Glutamatergic neuron (in vitro differentiated cells): ENCODE results near the gene DNER. TPM values are rescaled to one million over a fixed set of nuclear protein-coding genes. Genes with fewer than 3 reads are reported as not detected.

Source experiments
- DNase-seq: peaks from one replicate; pipeline ENCODE4 v3.0.0; 2022
- H3K27ac Mint-ChIP-seq: one replicate; pipeline ENCODE4 v1.8.0; 2020; ENCODE audit warnings: mild to moderate bottlenecking, mixed read lengths, inconsistent platforms; ENCODE audit not compliant: unreplicated experiment
- H3K27me3 Mint-ChIP-seq: one replicate; pipeline ENCODE4 v1.8.0; 2020; ENCODE audit warnings: mild to moderate bottlenecking, moderate library complexity, mixed read lengths, inconsistent platforms; ENCODE audit not compliant: unreplicated experiment
- H3K36me3 Mint-ChIP-seq: one replicate; pipeline ENCODE4 v1.8.0; 2020; ENCODE audit warnings: mild to moderate bottlenecking, mixed read lengths, inconsistent platforms; ENCODE audit not compliant: unreplicated experiment
- H3K4me1 Mint-ChIP-seq: one replicate; pipeline ENCODE4 v1.8.0; 2020; ENCODE audit warnings: mild to moderate bottlenecking, low read depth, mixed read lengths, inconsistent platforms; ENCODE audit not compliant: unreplicated experiment
- H3K4me3 Mint-ChIP-seq: one replicate; pipeline ENCODE4 v1.8.0; 2020; ENCODE audit warnings: mild to moderate bottlenecking, mixed read lengths, inconsistent platforms; ENCODE audit not compliant: unreplicated experiment
- H3K9me3 Mint-ChIP-seq: one replicate; pipeline ENCODE4 v1.8.0; 2020; ENCODE audit warnings: mild to moderate bottlenecking, moderate library complexity, mixed read lengths, inconsistent platforms; ENCODE audit not compliant: unreplicated experiment
- total RNA-seq: library from RNA; stranded (reverse); fragmentation: NEBNext Ultra II Directional; extraction: Animal tissue kit (Norgen Biotek cat#: 25700); gene quantifications from one replicate; pipeline ENCODE4 v1.2.1, GENCODE V29; 2021; ENCODE audit not compliant: unreplicated experiment
- TF ChIP-seq, protein P1 (sequence below): fragments of 200-600 bp; sonication (generic); IDR thresholded peaks from one replicate; pipeline ENCODE4 v1.5.0; 2021; ENCODE audit not compliant: partially characterized antibody, unreplicated experiment

Gene DNER
- total RNA-seq, 1 donor from 2014 or later: 36.0 TPM

DNA sequence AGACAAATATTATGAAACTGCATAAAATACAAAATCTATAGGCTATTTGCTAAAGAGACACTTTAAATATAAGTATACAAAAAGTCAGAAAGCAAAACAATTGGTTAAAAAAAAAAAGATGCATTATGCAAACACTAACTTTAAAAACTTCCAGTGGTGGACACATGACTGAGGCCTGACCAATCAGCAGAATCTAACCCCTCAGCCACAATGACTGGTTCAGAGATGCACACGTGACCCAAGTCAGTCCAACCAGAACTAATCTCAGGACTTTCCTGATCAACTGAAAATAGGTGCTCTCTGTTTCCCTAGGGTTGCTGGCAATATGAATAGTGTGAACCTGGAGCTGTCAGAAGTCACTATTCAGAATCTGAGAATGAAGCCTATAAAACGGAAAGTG, 22.7 kb downstream of the DNER start:
- Mint-ChIP-seq H3K36me3 (peaks cover 8% of the 10 kb centered on the region), H3K9me3 (peaks cover 3% of the 10 kb centered on the region), H3K27ac (no peak overlapping the region), H3K4me3 (no peak overlapping the region), H3K4me1 (no peaks in the 10 kb centered on the region), H3K27me3 (peaks cover 2% of the 10 kb centered on the region)
- no peak for DNase-seq
- TF ChIP-seq, protein P1, sequence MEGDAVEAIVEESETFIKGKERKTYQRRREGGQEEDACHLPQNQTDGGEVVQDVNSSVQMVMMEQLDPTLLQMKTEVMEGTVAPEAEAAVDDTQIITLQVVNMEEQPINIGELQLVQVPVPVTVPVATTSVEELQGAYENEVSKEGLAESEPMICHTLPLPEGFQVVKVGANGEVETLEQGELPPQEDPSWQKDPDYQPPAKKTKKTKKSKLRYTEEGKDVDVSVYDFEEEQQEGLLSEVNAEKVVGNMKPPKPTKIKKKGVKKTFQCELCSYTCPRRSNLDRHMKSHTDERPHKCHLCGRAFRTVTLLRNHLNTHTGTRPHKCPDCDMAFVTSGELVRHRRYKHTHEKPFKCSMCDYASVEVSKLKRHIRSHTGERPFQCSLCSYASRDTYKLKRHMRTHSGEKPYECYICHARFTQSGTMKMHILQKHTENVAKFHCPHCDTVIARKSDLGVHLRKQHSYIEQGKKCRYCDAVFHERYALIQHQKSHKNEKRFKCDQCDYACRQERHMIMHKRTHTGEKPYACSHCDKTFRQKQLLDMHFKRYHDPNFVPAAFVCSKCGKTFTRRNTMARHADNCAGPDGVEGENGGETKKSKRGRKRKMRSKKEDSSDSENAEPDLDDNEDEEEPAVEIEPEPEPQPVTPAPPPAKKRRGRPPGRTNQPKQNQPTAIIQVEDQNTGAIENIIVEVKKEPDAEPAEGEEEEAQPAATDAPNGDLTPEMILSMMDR: no peak

DNA sequence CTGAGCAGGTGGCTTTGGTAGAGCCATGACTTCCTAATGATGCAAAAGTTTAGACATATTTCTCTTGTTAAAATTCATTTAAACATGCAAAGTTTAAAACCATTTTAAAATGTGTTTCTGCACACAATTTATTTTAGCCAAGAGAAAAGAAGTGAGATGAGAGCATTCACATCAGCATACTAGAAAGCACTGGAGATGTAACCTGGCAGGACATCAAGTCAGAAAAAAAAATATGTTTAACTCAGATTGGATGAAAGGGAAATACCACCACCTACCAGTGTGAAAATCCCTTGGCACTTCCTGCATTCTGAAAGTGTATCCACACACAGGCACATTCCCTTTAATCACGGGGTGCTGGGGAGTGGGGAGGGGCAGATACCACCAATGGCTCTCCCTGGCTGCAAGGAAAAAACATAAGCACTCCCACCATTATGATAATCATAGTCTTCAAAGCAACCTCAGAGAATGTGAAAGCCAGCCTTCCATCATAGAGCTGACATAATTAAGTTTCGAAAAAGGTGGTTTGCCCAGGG, 25.0 kb downstream of the DNER start:
- peaks cover 2% of the 10 kb centered on the region for H3K27me3 Mint-ChIP-seq
- TF ChIP-seq, protein P1: no peak
- H3K36me3 Mint-ChIP-seq: peaks cover 4% of the 10 kb centered on the region
- no peaks in the 10 kb centered on the region for H3K4me1 Mint-ChIP-seq
- no peak for DNase-seq
- no peak overlapping the region for H3K27ac Mint-ChIP-seq
- no peaks in the 10 kb centered on the region for H3K9me3 Mint-ChIP-seq
- no peak overlapping the region for H3K4me3 Mint-ChIP-seq

DNA sequence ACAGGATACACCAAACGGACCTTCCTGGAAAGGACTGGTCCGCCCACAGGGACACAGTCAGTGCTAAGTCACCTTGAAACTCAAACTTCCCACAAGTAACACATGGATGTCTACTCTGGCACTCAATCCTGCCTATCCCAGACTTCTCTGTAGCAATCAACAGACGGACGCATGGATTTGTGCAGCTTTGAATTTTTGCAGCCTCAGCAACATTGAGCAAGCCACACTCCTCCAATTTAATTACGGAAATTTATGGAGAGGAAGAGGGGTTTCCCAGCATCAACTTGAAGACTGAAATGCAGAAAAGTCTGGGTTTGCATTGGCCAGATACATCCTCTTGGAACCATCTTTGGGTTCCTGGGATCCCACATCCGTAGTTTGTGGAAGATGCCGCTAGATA, 26.2 kb downstream of the DNER start:
- Mint-ChIP-seq H3K36me3 (peaks cover 4% of the 10 kb centered on the region), H3K4me1 (no peaks in the 10 kb centered on the region), H3K27ac (no peak overlapping the region), H3K27me3 (peaks cover 2% of the 10 kb centered on the region), H3K4me3 (no peak overlapping the region), H3K9me3 (no peaks in the 10 kb centered on the region)
- TF ChIP-seq, protein P1: no peak
- DNase-seq: no peak

DNA sequence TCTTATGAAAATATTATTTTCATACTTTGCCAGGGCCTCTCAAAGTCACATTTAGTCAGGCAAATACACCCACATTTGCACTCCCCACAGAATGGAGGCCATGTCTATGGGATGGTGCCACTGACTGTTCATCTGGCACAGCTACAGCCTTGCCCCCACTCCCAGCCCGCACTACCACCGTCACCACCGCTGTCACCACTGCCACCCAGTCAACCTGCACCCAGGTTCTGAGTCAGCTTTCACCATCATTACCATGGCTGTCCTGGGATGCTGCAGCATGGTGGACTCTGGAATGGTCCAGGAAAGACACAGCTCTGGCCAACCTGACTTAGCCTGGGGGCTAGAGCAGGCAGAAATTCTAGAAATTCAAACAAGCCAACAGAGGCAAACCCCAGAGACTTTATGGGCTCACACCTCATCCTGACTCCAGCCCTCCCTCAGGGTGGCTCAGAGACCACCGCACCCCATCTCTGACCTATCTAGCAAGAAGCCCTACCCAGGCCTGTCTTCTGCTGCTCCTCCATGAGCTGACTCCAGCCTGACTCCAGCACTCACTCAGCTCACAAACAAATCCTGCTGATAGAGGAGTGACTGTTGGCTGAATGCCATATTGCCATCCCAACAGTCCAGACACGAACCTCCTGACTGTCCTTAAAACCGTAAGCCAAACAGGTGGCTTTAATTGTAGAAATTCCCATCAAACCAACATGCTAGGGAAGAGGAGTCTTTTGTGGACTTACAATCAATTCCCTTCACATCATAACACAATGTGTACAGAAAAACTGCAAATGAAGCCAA, 28.0 kb downstream of the DNER start:
- no peaks in the 10 kb centered on the region for H3K9me3 Mint-ChIP-seq
- no peak for DNase-seq
- peaks cover 2% of the 10 kb centered on the region for H3K27me3 Mint-ChIP-seq

More for the DNA sequence above, 28.0 kb downstream of the DNER start:
- H3K4me3 Mint-ChIP-seq: no peak overlapping the region
- H3K36me3 Mint-ChIP-seq: peaks cover 4% of the 10 kb centered on the region
- no peak overlapping the region for H3K27ac Mint-ChIP-seq
- no peaks in the 10 kb centered on the region for H3K4me1 Mint-ChIP-seq
- TF ChIP-seq, protein P1: no peak
